Measurements from ENCODE around the gene HMCN1. TPM values are rescaled to one million over a fixed set of nuclear protein-coding genes. Genes with fewer than 3 reads are reported as not detected.

The HMCN1 gene
- polyA plus RNA-seq, 1 of the 3 experiments (the other 2 are of a cell fraction): 59.5 TPM

DNA sequence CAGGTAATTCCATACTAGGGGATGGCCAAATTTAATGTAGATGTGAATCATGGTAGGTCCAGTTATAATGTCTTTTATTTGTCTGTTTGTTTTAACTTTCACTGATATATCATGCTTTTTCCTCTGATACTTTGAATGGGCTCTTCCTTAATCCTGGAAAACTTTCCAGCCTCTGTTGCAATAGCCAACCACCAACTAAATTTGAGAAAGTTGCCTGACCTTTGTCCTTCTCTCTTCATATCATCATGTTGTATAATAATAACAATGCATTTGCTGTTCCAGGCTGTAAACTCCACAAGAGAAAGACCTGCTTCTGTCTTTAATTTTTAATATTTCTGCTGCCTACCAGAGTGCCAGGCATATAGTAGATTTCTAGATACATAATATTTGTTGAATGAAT is 146.1 kb downstream of the HMCN1 start:
- H3F3A ChIP-seq (replicated peaks; ENCODE audit: insufficient read depth): no peaks in the 10 kb centered on the region
- no peaks in the 10 kb centered on the region for H3K9me3 ChIP-seq
- no peaks in the 10 kb centered on the region for H3K27me3 ChIP-seq (ENCODE audit: insufficient read depth)
- H3K27ac ChIP-seq (ENCODE audit: low read depth in 2 of 2, low read length in 1 of 2): no peak overlapping the region
- peaks cover 0 to 5% of the 10 kb centered on the region in 2 experiments for H3K36me3 ChIP-seq (replicated peaks in 1 of 2; ENCODE audit: control insufficient read depth in 1 of 2, insufficient read depth in 2 of 2, low read length in 1 of 2)
- no peak overlapping the region for H2AFZ ChIP-seq (ENCODE audit: low read depth)
- H3K4me2 ChIP-seq: no peak overlapping the region
- CTCF ChIA-PET: no interaction called here
- H3K4me3 ChIP-seq (ENCODE audit: low read depth in 2 of 2, low read length in 1 of 2): no peak overlapping the region
- TF ChIP-seq, protein P1, sequence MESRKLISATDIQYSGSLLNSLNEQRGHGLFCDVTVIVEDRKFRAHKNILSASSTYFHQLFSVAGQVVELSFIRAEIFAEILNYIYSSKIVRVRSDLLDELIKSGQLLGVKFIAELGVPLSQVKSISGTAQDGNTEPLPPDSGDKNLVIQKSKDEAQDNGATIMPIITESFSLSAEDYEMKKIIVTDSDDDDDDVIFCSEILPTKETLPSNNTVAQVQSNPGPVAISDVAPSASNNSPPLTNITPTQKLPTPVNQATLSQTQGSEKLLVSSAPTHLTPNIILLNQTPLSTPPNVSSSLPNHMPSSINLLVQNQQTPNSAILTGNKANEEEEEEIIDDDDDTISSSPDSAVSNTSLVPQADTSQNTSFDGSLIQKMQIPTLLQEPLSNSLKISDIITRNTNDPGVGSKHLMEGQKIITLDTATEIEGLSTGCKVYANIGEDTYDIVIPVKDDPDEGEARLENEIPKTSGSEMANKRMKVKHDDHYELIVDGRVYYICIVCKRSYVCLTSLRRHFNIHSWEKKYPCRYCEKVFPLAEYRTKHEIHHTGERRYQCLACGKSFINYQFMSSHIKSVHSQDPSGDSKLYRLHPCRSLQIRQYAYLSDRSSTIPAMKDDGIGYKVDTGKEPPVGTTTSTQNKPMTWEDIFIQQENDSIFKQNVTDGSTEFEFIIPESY (IDR thresholded peaks at IDR 0.05; ENCODE audit: borderline replicate concordance, low read depth): no peak
- no peak for DNase-seq
- no peak overlapping the region for H3K9ac ChIP-seq
- H3K79me2 ChIP-seq (ENCODE audit: insufficient read depth): no peaks in the 10 kb centered on the region
- H3K9me2 ChIP-seq: no peaks in the 10 kb centered on the region
- POLR2A ChIA-PET: no interaction called here
- no peaks in the 10 kb centered on the region for H3K4me1 ChIP-seq (ENCODE audit: control insufficient read depth in 1 of 2, insufficient read depth in 2 of 2, low read depth in 1 of 2, low read length in 1 of 2)
- H4K20me1 ChIP-seq (ENCODE audit: insufficient read depth): no peaks in the 10 kb centered on the region

DNA sequence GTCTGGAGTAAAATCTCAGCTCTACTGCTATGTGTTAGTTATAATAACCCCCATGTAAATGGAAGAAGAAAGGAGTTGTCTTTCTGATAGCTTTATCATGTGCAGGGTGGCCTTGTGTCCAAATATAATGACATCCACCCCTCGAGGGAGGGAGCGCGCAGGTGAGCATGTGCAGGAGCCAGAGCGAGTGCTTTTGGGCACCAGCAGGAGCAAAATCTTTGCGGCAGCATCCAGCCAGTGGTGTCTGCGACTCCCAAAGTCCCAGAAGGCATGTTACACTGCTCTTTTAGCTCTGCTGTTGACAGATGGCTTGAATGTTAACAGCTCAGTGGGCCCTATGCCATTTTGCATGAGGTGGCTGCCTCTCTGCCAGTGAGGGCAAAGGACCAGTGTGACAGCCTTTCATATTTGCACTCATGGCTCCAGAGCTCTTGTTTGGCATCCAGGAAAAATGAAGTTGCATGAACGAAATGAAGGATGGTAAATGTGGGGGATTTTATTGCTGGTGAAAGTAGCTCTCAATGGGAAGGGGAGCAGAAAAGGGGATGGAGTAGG is 146.7 kb downstream of the HMCN1 start:
- no peak for DNase-seq
- H3K27ac ChIP-seq (ENCODE audit: low read depth in 2 of 2, low read length in 1 of 2): no peak overlapping the region
- H3K9me2 ChIP-seq: no peaks in the 10 kb centered on the region
- no peak overlapping the region for H3K9ac ChIP-seq
- peaks cover 0 to 5% of the 10 kb centered on the region in 2 experiments for H3K36me3 ChIP-seq (replicated peaks in 1 of 2; ENCODE audit: control insufficient read depth in 1 of 2, insufficient read depth in 2 of 2, low read length in 1 of 2)
- no peaks in the 10 kb centered on the region for H3F3A ChIP-seq (replicated peaks; ENCODE audit: insufficient read depth)
- no peak overlapping the region for H3K4me2 ChIP-seq
- 14% methylated on average over 6 of the region's 7 CpGs for WGBS (ENCODE audit: low lambda C conversion rate)
- H4K20me1 ChIP-seq (ENCODE audit: insufficient read depth): no peaks in the 10 kb centered on the region
- no peak overlapping the region for H2AFZ ChIP-seq (ENCODE audit: low read depth)
- no peaks in the 10 kb centered on the region for H3K9me3 ChIP-seq
- CTCF ChIA-PET: no interaction called here
- H3K27me3 ChIP-seq (ENCODE audit: insufficient read depth): no peaks in the 10 kb centered on the region
- no peaks in the 10 kb centered on the region for H3K79me2 ChIP-seq (ENCODE audit: insufficient read depth)
- H3K4me3 ChIP-seq (ENCODE audit: low read depth in 2 of 2, low read length in 1 of 2): no peak overlapping the region
- no peak for TF ChIP-seq POLR2AphosphoS5 (IDR thresholded peaks at IDR 0.05; ENCODE audit: low read depth, low read length)
- no peak for TF ChIP-seq PBX3 (IDR thresholded peaks at IDR 0.05)
- TF ChIP-seq FOXM1 (IDR thresholded peaks at IDR 0.05; ENCODE audit: low read depth): no peak
- TF ChIP-seq CTCF (IDR thresholded peaks at IDR 0.05): no peak
- TF ChIP-seq SIN3A (IDR thresholded peaks at IDR 0.05; ENCODE audit: borderline replicate concordance, low read depth, low read length): no peak
- TF ChIP-seq FOXJ3 (CRISPR knock-in tag; IDR thresholded peaks at IDR 0.05): no peak
- no peak for TF ChIP-seq RCOR1 (IDR thresholded peaks at IDR 0.05; ENCODE audit: low read length)
- TF ChIP-seq FOSL2 (IDR thresholded peaks at IDR 0.05; ENCODE audit: borderline replicate concordance, low read depth): no peak
- TF ChIP-seq EP300 (IDR thresholded peaks at IDR 0.05; ENCODE audit: borderline replicate concordance in 1 of 2, low read depth in 1 of 2, low read length in 1 of 2): no peak
- no peaks in the 10 kb centered on the region; a peak in 1 of 4 replicates for H3K4me1 ChIP-seq (ENCODE audit: control insufficient read depth in 1 of 2, insufficient read depth in 2 of 2, low read depth in 1 of 2, low read length in 1 of 2)
- POLR2A ChIA-PET: no interaction called here
